Stimulated activated naive CD4-positive, alpha-beta T cell treated with Interleukin-2 at 50 U/mL for 16 hours (primary cell): ENCODE results near the gene MARK3.

Experiments
- DNase-seq: peaks from one replicate; lab custom pipeline; 2025; lab: John Stamatoyannopoulos, UW

MARK3 gene

GRCh38 chr14:103436533-103436932 is 51.3 kb downstream of the MARK3 start:
- no peak for DNase-seq

DNA sequence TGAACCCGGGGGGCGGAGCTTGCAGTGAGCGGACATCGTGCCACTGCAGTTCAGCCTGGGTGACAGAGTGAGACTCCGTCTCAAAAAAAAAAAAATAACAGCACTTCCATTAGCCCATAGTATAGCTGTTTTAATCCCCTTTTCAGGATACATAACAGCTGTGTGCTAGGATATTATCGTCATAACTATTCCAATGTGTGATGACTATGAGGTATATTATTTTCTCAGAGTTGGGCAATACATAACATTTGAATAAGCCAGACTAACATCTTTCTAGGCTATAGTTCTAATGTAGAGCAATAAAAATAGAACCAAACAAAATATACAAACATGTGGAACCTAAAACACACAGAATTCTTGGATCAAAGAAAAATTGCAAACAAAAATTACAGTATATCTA is 57.1 kb downstream of the MARK3 start:
- no peak for DNase-seq

DNA sequence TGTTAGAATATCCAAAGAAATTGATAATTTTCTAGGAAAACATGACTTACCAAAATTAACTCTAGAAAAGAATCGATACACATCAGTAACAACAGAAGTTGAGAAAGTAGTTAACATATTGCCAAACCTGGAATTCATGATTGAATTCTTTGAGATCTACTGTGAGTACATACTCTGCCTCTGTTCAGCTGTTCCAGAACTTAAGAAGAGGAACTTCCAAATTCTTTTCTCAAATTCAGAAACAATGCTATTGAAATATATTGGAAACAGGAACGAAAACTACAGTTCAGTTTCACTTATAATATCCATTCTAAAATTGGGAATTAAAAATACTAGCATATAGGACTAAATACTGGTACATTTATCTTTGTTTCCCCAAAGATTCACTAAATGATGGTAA is 57.9 kb downstream of the MARK3 start:
- DNase-seq = no peak

DNA sequence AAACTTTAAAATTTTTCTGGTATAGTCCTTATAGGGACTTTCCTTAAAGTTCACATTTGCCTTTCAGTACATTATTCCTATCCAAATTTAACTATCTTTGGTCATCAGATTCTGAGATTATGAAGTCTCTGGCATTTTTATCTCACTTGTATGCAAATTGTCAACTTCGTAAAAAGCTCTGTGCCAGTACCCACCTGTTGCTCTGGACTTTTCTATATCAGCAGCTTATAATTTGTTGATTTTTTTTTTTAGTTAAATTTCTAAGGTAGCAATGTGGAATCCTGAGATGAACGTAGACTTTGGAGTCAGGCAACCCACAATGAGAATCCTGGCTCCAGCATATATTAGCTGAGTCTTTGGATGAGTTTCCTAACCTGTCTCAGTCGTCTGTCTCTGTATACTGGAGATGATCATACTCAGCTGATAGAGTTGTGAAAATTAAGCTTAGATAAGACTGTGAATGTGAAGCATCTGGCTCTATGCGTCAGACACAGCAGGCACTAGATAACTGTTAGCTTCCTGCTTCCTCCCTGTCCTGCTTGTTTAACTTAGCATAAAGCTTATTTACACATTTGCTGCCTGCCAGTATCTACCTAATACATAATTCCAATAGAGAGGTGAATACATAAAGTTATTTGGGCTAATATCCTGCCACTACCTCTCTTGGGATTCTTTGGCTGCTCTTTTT is 59.8 kb downstream of the MARK3 start:
- no peak for DNase-seq

- DNase-seq = no peak
These were observed 60.6 kb downstream of the MARK3 start for GRCh38 chr14:103445806-103446205.

DNA sequence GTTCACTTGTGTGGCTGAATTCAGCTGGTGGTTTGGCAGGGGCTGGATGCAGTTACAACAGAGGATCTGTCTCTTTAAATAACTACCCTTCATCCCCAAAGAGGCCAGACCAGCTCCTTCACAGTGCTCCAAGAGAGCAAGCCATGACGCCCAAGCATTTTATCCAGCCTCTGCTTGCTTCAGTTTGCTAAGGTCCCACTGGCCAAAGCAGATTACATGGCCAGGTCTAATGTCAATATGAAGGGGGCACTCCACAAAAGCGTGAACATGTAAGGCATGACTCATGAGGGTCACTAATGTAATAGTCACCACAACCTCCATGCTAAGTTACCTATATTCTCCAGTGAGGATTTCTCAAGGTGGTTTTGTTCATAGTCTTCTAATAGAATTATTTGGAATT is 62.9 kb downstream of the MARK3 start:
- DNase-seq = no peak

GRCh38 chr14:103449634-103450161 is 64.5 kb downstream of the MARK3 start:
- no peak for DNase-seq

DNA sequence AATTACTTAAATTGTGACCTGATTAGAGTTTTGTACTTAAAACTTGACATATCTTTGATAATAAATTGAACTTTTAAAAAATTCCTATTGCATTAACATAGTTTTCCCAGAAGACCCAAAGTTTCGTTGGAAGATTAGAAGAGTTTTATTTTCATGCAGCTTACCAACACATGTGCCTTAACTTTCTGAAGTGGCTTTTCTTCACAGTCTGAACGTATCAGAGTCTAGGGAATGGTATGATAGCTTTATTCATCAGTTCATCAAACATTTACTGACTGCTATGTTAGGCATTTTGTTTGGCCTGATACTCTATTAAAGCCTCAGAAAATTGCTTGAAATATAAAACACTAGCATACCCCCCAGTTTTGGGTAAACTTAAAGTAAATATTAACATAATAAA is 65.2 kb downstream of the MARK3 start:
- DNase-seq = no peak

GRCh38 chr14:103451401-103451800 is 66.2 kb downstream of the MARK3 start:
- DNase-seq = no peak

- DNase-seq = no peak
These were observed 68.6 kb downstream of the MARK3 start for GRCh38 chr14:103453791-103454190.

DNA sequence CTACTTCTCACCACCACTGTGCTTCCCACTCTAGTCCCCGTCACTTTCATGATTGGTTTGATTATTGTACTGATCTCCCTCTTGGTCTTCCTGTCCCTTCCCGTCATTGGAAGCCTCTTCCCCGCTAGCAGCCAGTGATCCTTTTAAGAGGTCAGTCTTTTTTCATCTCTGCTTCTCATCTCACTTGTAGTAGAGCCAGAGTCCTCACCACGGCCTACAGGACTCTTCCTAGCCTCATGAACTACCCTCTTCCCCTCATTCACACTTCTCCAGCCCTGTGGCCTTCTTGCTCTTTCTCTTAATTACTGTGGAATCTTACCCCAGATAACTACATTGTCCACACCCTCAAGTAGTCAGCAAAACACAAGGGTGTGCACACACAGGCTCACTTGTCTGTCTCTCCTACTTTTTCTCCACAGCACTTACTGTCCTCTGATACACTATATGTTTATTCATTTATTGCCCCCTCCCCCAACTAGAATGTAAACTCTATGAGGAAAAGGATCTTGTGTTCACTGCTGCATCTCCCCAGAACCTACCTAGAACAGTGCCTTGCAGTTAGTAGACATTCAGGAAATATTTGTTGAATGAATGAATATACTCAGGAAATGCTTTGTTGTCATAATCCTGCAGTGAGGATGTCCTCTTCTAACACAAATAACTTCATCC is 71.1 kb downstream of the MARK3 start:
- DNase-seq = no peak

DNA sequence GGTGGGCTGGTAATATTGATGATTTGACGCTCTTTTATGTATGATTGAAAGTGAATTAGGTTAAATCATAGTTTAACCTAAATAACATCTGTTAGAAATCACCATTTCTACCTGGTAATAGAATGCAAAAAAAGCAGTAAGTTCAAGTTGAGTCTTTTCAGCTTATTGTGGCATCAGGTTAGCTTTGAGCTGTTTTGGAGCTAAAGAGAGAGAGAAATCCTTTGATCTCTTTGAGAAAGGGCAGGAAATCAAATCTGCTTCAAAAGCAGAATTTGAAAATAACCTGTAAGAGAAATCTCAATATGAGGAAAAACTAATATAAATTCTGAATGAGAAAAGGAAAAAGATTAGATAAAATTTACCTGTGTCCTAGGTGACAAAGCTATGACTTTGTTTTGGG is 75.2 kb downstream of the MARK3 start:
- DNase-seq = no peak

GRCh38 chr14:103463149-103463548 is 77.9 kb downstream of the MARK3 start:
- DNase-seq = no peak

- no peak for DNase-seq
These were observed 78.6 kb downstream of the MARK3 start for GRCh38 chr14:103463851-103464250.

DNA sequence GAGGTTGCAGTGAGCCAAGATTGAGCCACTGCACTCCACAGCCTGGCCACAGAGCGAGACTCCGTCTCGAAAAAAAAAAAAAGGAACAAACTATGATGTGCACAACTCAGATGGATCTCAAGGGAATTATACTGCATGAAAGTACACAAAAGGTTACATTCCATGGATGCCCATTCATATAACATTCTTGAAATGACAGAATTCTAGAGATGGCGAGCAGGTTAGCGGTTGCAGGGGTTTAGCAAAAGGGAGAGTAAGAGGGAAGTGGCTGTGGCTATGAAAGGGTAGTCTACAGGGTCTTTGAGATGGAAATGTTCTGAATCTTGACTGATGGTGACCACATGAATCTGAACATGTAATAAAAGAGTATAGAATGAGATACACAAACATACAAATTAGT is 87.7 kb downstream of the MARK3 start:
- DNase-seq = no peak

- no peak for DNase-seq
These were observed 89.7 kb downstream of the MARK3 start for GRCh38 chr14:103474893-103475292.

GRCh38 chr14:103476065-103476464 is 90.8 kb downstream of the MARK3 start:
- DNase-seq = no peak

DNA sequence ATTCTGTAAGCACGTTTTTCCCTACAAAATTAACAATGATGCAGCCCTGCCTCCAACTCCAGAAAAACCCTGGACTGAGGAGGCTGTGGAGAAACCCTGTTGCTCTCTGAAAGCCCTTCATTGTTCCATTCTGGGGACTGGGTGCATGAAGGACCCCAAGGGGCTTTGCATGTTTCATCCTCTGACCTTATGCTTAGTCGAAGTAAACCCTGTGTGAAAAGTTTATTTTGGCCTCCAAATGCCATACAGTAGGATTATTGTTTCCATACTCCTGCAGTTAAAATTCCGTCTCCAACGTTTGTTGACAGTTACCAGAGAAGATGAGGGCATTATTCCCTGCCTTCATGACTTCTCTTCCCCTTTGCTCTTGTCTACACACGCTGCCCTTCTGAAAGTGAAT is 91.4 kb downstream of the MARK3 start:
- DNase-seq = no peak

GRCh38 chr14:103480595-103480994 is 95.4 kb downstream of the MARK3 start:
- no peak for DNase-seq

DNA sequence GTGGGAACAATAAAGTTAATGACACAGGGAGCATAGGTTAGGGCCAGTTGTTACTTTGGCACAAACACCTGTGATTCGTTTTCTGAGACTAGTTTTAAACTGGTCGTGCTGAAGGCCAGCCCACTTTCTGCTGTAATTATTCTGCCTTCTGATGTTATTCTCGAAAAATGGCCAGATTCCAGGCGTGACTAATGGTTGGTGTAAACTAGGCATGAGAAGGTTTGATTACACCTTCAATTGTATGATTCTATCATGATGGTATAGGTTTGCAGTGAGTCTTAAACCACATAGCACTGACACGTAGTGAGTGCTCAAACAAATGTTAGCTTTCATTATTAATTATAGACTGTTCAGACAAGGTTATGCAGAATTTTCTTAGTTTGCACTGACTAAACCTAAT is 98.4 kb downstream of the MARK3 start:
- no peak for DNase-seq

DNA sequence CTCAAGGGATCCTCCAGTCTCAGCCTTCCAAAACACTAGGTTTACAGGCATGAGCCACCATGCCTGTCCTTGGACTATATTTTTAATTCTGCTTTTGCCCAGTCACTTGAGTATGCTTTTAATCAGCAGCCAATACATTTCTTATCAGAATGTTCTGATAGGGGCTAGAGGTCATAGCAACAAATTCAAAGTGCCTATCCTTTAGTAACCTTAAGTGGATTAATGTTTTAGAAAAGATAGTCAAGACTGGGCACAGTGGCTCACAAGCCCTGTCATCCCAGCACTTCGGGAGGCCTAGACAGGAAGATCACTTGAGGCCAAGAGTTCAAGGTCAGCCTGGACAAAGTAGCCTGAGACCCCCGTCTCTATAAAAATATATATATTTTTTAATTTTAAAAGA is 100.3 kb downstream of the MARK3 start:
- no peak for DNase-seq

- no peak for DNase-seq
These were observed 102.9 kb downstream of the MARK3 start for GRCh38 chr14:103488071-103488470.

DNA sequence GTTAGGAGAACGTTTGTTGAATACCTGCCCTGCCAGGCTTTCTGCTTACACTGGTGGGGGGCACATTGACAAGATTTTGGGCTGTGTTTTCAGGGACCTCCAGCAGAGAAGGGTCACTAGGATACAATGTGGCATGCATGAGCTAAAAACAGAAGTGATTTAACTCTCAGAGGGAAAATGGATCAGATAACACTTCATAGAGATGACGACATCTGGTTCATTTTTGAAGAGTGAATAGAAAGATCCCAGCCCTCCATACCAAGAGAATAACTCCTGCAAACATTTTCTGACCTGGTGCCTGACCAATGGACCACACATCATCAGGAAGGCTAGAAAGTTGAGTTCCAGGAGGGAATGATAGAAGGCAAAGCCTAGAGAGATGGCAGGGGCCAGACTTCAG is 103.7 kb downstream of the MARK3 start:
- DNase-seq = no peak

DNA sequence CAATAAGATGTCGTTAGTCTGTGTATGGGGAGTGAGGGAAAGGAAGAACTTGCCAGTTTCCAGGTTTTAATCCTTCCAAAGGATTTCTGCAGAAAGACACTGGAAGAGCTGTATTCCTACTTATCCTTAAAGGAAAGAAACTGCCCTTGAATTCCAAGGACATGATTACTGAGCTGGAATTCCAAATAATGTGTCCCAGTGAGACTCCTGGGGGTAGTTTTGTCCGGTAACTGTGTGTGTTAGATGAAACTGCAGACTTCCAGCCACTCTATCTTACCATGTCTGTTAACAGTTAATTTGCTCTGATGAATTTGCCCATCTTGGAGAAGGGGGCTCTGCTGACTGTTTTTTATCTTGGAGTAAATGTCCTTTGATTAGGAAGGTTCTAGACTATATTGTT is 104.4 kb downstream of the MARK3 start:
- no peak for DNase-seq
